Upper lobe of left lung (tissue), 4 donors: ENCODE data around the gene ACVR1B.

ENCODE experiments used
- CTCF ChIP-seq, 6 experiments: fragments of 450-650 bp in 4 of 6; fragments of 200-600 bp in 2 of 6; sonication (generic) in 2 of 6; IDR thresholded peaks; one replicate each; pipeline ENCODE4 v1.5.1; 2016 to 2019; ENCODE audit warnings: antibody characterized with exemption in 6 of 6
- POLR2A ChIP-seq, 4 donors: fragments of 450-650 bp; IDR thresholded peaks; one replicate each; pipeline ENCODE4 v1.5.1; 2016 to 2017; ENCODE audit warnings: antibody characterized with exemption in 4 of 4, mild to moderate bottlenecking in 2 of 4
- POLR2AphosphoS5 ChIP-seq, 2 donors: sonication (generic); formaldehyde crosslinking; IDR thresholded peaks; one replicate each; pipeline ENCODE4 v1.5.1; 2017; ENCODE audit warnings: antibody characterized with exemption in 2 of 2

- TF ChIP-seq CTCF (IDR thresholded peaks at IDR 0.05) (no peak), POLR2AphosphoS5 (IDR thresholded peaks at IDR 0.05) (no peak), POLR2A (IDR thresholded peaks at IDR 0.05) (no peak)
Measured at GRCh38 chr12:51955702-51956101, 4.2 kb downstream of the ACVR1B start.
